CD4-positive, alpha-beta memory T cell (primary cell): ENCODE measurements around the gene JMJD7. TPM values are rescaled to one million over a fixed set of nuclear protein-coding genes. Genes with fewer than 3 reads are reported as not detected.

ENCODE experiments used
- CTCF ChIA-PET: fragments of 350-600 bp; sonication (Branson Sonifier 250); formaldehyde crosslinking; loops from one replicate; lab custom pipeline; 2021; ENCODE audit warnings: inconsistent platforms; ENCODE audit not compliant: partially characterized antibody; lab: Charles Lee
- POLR2A ChIA-PET: fragments of 350-600 bp; sonication (Branson Sonifier 250); formaldehyde crosslinking; loops from one replicate; lab custom pipeline; 2021; ENCODE audit not compliant: partially characterized antibody; lab: Charles Lee
- DNase-seq, 5 donors: peaks; one replicate each; pipeline versions ENCODE4 v3.0.0 to v3.0.0-alpha.2; 2020 to 2022; ENCODE audit warnings: mixed read lengths in 1 of 5
- H3K27ac ChIP-seq: one replicate; pipeline ENCODE4 v1.7.0; 2013; ENCODE audit warnings: low read depth, low read length
- H3K27me3 ChIP-seq: 2 replicates; pipeline ENCODE4 v1.7.0; 2013; ENCODE audit warnings: mild to moderate bottlenecking, low read length, moderate library complexity; ENCODE audit not compliant: insufficient read depth
- H3K36me3 ChIP-seq: 2 replicates; pipeline ENCODE4 v1.7.0; 2013; ENCODE audit warnings: mild to moderate bottlenecking, low read length, moderate library complexity; ENCODE audit not compliant: insufficient read depth
- H3K4me1 ChIP-seq: 2 replicates; pipeline ENCODE4 v1.7.0; 2013; ENCODE audit warnings: mild to moderate bottlenecking, low read length, moderate library complexity; ENCODE audit not compliant: insufficient read depth
- H3K4me3 ChIP-seq, 2 donors: one replicate each; pipeline ENCODE4 v1.7.0; 2013; ENCODE audit warnings: low read length in 2 of 2, mild to moderate bottlenecking in 1 of 2
- H3K9me3 ChIP-seq, 2 donors: one replicate each; pipeline ENCODE4 v1.7.0; 2013; ENCODE audit warnings: low read length in 2 of 2, control low read depth in 1 of 2; ENCODE audit not compliant: control insufficient read depth in 1 of 2
- H3K27ac Mint-ChIP-seq, 7 donors: one replicate each; pipeline ENCODE4 v1.8.0; 2020 to 2021; ENCODE audit warnings: mixed read lengths in 7 of 7, mild to moderate bottlenecking in 6 of 7, inconsistent platforms in 3 of 7, moderate library complexity in 3 of 7
- H3K27me3 Mint-ChIP-seq, 2 donors: one replicate each; pipeline ENCODE4 v1.8.0; 2020 to 2021; ENCODE audit warnings: mixed read lengths in 2 of 2
- H3K36me3 Mint-ChIP-seq, 2 donors: one replicate each; pipeline ENCODE4 v1.8.0; 2020 to 2021; ENCODE audit warnings: mixed read lengths in 2 of 2, inconsistent platforms in 1 of 2, mild to moderate bottlenecking in 1 of 2
- H3K4me1 Mint-ChIP-seq, 4 donors: one replicate each; pipeline ENCODE4 v1.8.0; 2020 to 2021; ENCODE audit warnings: mixed read lengths in 4 of 4, mild to moderate bottlenecking in 1 of 4
- H3K4me3 Mint-ChIP-seq, 8 donors: one replicate each; pipeline ENCODE4 v1.8.0; 2020 to 2021; ENCODE audit warnings: mixed read lengths in 8 of 8, mild to moderate bottlenecking in 7 of 8, moderate library complexity in 6 of 8, inconsistent platforms in 3 of 8
- H3K9me3 Mint-ChIP-seq, 8 donors: one replicate each; pipeline ENCODE4 v1.8.0; 2020 to 2021; ENCODE audit warnings: mixed read lengths in 8 of 8, mild to moderate bottlenecking in 5 of 8, inconsistent platforms in 3 of 8, moderate library complexity in 1 of 8
- intact Hi-C: fragments of 100-400 bp; cut with micrococcal nuclease; formaldehyde crosslinking; loops from one replicate; pipeline ENCODE4 v1.15.1; 2023
- microRNA-seq: library from miRNA; unstranded; fragments of <30 nt; microRNA quantifications from one replicate; pipeline ENCODE4 v1.2.0, GENCODE V29; 2021; ENCODE audit warnings: borderline replicate concordance, borderline number of aligned reads, borderline microRNAs expressed, mixed read lengths
- polyA plus RNA-seq, 2 donors: library from polyadenylated mRNA; unstranded; fragments of 300-500 nt; fragmentation: Illumina TruSeq; gene quantifications; one replicate each; pipeline ENCODE4 v1.2.3, GENCODE V29; 2021
- total RNA-seq, 2 experiments: library from RNA; stranded (reverse); gene quantifications; one replicate each; pipeline ENCODE4 v1.2.3, GENCODE V29; 2021

The JMJD7 gene
- total and polyA plus RNA-seq, 4 experiments from 2014 or later, result 18.7 to 78.5 (median 51.5) TPM

- H3K9me3 Mint-ChIP-seq, result no peaks in the 10 kb centered on the region
- H3K27ac ChIP-seq, result no peak overlapping the region
- no peak overlapping the region for H3K4me3 ChIP-seq
- H3K36me3 ChIP-seq, result no peaks in the 10 kb centered on the region
- no peaks in the 10 kb centered on the region for H3K36me3 Mint-ChIP-seq
- peaks cover 10 to 41% (median 24%) of the 10 kb centered on the region in 4 donors for H3K4me1 Mint-ChIP-seq
- no peaks in the 10 kb centered on the region for H3K27me3 ChIP-seq
- peak overlapping the region in 1 of 7 donors; percentile 36 for H3K27ac Mint-ChIP-seq
- peaks cover 18% of the 10 kb centered on the region for H3K4me1 ChIP-seq
- no peak for DNase-seq
- no peaks in the 10 kb centered on the region for H3K9me3 ChIP-seq
- H3K27me3 Mint-ChIP-seq, result peaks cover 0 to 9% of the 10 kb centered on the region in 2 donors
- intact Hi-C loops, result no loop called here
- POLR2A ChIA-PET, result interaction anchor here (2.2 kb wide), 1 partner anchor 10 kb away, joined by 10 read pairs; no protein-coding TSS in a partner anchor
- H3K4me3 Mint-ChIP-seq, result no peak overlapping the region
- CTCF ChIA-PET, result interaction anchor here (1.1 kb wide), 1 partner anchor 19 kb away, joined by 3 read pairs; no protein-coding TSS in a partner anchor
These were observed 57.4 kb downstream of the JMJD7 start for GRCh38 chr15:41885321-41885720.

- no peaks in the 10 kb centered on the region for H3K9me3 ChIP-seq
- Mint-ChIP-seq H3K27me3 (peaks cover 0 to 5% of the 10 kb centered on the region in 2 donors), H3K27ac (no peak overlapping the region), H3K4me3 (no peak overlapping the region), H3K36me3 (no peaks in the 10 kb centered on the region), H3K9me3 (no peaks in the 10 kb centered on the region), H3K4me1 (peaks cover 10 to 41% (median 26%) of the 10 kb centered on the region in 4 donors)
- H3K36me3 ChIP-seq, result no peaks in the 10 kb centered on the region
- H3K27ac ChIP-seq, result no peak overlapping the region
- POLR2A ChIA-PET, result interaction anchor here (0.6 to 2.2 kb wide), 3 partner anchors 10 to 111 kb away, joined by 3 to 10 read pairs (median 4); partner anchors contain the start of gene MAPKBP1
- H3K4me1 ChIP-seq, result peaks cover 18% of the 10 kb centered on the region
- no peak for DNase-seq
- intact Hi-C loops, result no loop called here
- CTCF ChIA-PET, result interaction anchor here (0.9 to 1.1 kb wide), 3 partner anchors 9 to 113 kb away, joined by 3 read pairs; no protein-coding TSS in a partner anchor
- H3K27me3 ChIP-seq, result no peaks in the 10 kb centered on the region
- no peak overlapping the region for H3K4me3 ChIP-seq
These were observed 57.9 kb downstream of the JMJD7 start for GRCh38 chr15:41885841-41886240.

GRCh38 chr15:41886741-41887140 is 58.8 kb downstream of the JMJD7 start:
- H3K27me3 Mint-ChIP-seq, result no peaks in the 10 kb centered on the region
- Histone ChIP-seq H3K36me3 (no peaks in the 10 kb centered on the region), H3K27me3 (no peaks in the 10 kb centered on the region), H3K4me3 (no peak overlapping the region), H3K4me1 (peaks cover 14% of the 10 kb centered on the region), H3K9me3 (no peaks in the 10 kb centered on the region), H3K27ac (no peak overlapping the region)
- DNase-seq, result no peak
- intact Hi-C loops, result no loop called here
- ChIA-PET POLR2A (interaction anchor here (0.6 to 2.2 kb wide), 3 partner anchors 9 to 112 kb away, joined by 3 to 10 read pairs (median 4); partner anchors contain the start of gene MAPKBP1), CTCF (interaction anchor here (0.9 to 2.0 kb wide), 3 partner anchors 8 to 114 kb away, joined by 3 to 6 read pairs (median 3); no protein-coding TSS in a partner anchor)
- no peaks in the 10 kb centered on the region for H3K9me3 Mint-ChIP-seq
- H3K4me1 Mint-ChIP-seq, result peaks cover 10 to 34% (median 25%) of the 10 kb centered on the region in 4 donors
- no peaks in the 10 kb centered on the region for H3K36me3 Mint-ChIP-seq
- H3K4me3 Mint-ChIP-seq, result no peak overlapping the region
- no peak overlapping the region for H3K27ac Mint-ChIP-seq

GRCh38 chr15:41887161-41887560 is 59.3 kb downstream of the JMJD7 start:
- H3K27me3 Mint-ChIP-seq, result no peaks in the 10 kb centered on the region
- DNase-seq, result no peak
- CTCF ChIA-PET, result interaction anchor here (2.0 kb wide), 1 partner anchor 18 kb away, joined by 6 read pairs; no protein-coding TSS in a partner anchor
- Histone ChIP-seq H3K27me3 (no peaks in the 10 kb centered on the region), H3K27ac (no peak overlapping the region), H3K36me3 (no peaks in the 10 kb centered on the region), H3K4me3 (no peak overlapping the region), H3K4me1 (peaks cover 19% of the 10 kb centered on the region), H3K9me3 (no peaks in the 10 kb centered on the region)
- peak overlapping the region in 3 of 7 donors; percentile 35 to 68 (median 57) for H3K27ac Mint-ChIP-seq
- POLR2A ChIA-PET, result interaction anchor here (0.8 to 2.2 kb wide), 2 partner anchors 8 to 35 kb away, joined by 3 to 10 read pairs; no protein-coding TSS in a partner anchor
- no peaks in the 10 kb centered on the region for H3K36me3 Mint-ChIP-seq
- intact Hi-C loops, result no loop called here
- H3K9me3 Mint-ChIP-seq, result no peaks in the 10 kb centered on the region
- H3K4me3 Mint-ChIP-seq, result peak overlapping the region in 1 of 8 donors; percentile 54
- peaks cover 10 to 38% (median 25%) of the 10 kb centered on the region in 4 donors for H3K4me1 Mint-ChIP-seq

Small RNA genes within 50 kb of the gene (microRNA-seq; reads per million reads assigned to microRNA genes)
- gene MIR4310, result not detected

Other genes with a start within 250 kb of the JMJD7 start
- 10 to 100 TPM; 70.1 to 74.9 TPM for gene MGA, start 167.7 kb upstream of the JMJD7 start, total RNA-seq
- gene MGA, start 167.7 kb upstream of the JMJD7 start, polyA plus RNA-seq, result 10 to 100 TPM in 1 of 2 donors, 1 to 10 TPM in 1; 6.6 to 20.7 TPM
- gene MAPKBP1, start 53.6 kb upstream of the JMJD7 start, total RNA-seq, result 10 to 100 TPM; 39.7 to 42.6 TPM
- 1 to 10 TPM in 1 of 2 donors, under 1 TPM in 1; 0.87 to 3.8 TPM for gene MAPKBP1, start 53.6 kb upstream of the JMJD7 start, polyA plus RNA-seq
- 10 to 100 TPM; 64.5 to 64.9 TPM for gene PLA2G4B, start 10.8 kb downstream of the JMJD7 start, total RNA-seq
- gene PLA2G4B, start 10.8 kb downstream of the JMJD7 start, polyA plus RNA-seq, result 1 to 10 TPM; 1.5 to 2.8 TPM
- gene SPTBN5, start 66.0 kb downstream of the JMJD7 start, total RNA-seq, result 1 to 10 TPM; 2.4 to 2.7 TPM
- gene SPTBN5, start 66.0 kb downstream of the JMJD7 start, polyA plus RNA-seq, result under 1 TPM in 1 of 2 donors, not detected in 1; 0.03 TPM
- 10 to 100 TPM; 15.2 to 15.6 TPM for gene EHD4, start 144.5 kb downstream of the JMJD7 start, total RNA-seq
- 10 to 100 TPM; 13.9 to 16.4 TPM for gene EHD4, start 144.5 kb downstream of the JMJD7 start, polyA plus RNA-seq
- not detected for gene PLA2G4E, start 192.9 kb downstream of the JMJD7 start, total RNA-seq
- not detected for gene PLA2G4E, start 192.9 kb downstream of the JMJD7 start, polyA plus RNA-seq